ENCODE measurements around the gene PRICKLE2.

Gene PRICKLE2

DNA sequence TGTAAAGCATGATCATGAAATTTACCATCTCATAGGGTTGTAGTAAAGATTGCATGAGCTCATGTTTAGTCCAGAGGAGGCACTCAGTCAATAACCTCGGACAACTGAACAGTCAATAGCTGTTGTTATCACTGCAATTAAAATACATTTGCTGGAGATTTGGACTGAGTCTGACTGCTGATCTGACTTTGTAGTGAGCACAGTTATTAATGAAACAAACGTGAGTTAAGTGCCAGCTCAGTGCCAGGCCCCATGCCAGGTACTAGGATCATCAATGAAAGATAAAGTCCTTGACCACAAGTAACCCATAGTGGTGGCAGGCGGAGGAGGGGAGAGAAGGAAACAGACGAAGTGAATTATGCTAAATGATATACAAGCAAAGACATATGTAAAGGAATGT is 43.7 kb upstream of the PRICKLE2 start:
- H3K4me3 ChIP-seq (ENCODE audit: low read length), result no peak overlapping the region
- DNase-seq (ENCODE audit: low read depth), result no peak
- TF ChIP-seq, protein P1, sequence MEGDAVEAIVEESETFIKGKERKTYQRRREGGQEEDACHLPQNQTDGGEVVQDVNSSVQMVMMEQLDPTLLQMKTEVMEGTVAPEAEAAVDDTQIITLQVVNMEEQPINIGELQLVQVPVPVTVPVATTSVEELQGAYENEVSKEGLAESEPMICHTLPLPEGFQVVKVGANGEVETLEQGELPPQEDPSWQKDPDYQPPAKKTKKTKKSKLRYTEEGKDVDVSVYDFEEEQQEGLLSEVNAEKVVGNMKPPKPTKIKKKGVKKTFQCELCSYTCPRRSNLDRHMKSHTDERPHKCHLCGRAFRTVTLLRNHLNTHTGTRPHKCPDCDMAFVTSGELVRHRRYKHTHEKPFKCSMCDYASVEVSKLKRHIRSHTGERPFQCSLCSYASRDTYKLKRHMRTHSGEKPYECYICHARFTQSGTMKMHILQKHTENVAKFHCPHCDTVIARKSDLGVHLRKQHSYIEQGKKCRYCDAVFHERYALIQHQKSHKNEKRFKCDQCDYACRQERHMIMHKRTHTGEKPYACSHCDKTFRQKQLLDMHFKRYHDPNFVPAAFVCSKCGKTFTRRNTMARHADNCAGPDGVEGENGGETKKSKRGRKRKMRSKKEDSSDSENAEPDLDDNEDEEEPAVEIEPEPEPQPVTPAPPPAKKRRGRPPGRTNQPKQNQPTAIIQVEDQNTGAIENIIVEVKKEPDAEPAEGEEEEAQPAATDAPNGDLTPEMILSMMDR (IDR thresholded peaks at IDR 0.05; ENCODE audit: insufficient read depth, low read depth, low read length, missing control alignments), result no peak

DNA sequence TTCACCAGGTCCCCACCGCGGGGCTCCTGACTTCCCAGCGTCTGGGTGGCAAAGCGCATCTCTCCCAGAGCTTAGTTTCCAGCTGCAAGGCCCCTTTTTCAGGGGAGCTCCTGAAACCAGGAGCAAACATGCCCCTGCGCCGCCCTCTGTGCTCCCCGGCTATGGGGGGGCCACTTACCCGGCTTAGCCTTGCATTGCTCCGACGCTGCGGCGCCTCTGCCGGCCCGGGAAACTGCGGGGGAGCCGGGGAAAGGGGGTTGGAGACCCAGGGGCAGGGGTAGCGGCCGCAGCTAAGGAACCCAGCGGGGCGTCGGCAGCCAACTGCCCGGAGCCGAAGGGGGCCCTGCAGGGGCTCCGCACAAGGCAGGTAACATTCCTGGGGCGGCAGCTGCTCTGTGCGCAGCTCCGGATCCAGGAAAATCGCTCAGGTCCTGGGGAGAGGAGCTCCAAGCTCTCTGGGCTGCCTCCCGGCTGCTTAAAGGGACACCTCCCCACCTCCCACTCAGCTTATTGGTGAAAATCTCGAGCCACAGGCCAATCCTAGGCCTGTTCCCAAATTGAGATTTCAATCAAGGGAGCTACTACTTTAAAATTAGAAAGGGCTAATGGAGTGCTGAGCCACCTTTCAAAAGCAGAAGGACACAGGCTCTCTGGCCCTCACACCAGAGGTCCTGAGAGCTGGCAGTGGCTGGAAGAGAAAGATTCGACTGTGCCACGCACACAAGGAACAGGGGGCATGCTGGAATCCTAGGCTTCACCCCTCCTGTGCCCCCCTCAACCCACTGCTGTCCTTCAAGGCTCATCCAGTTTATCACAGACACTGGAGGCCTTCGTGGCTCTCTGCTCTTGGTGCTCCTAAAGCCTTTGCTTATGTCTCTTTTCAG is 42.7 kb upstream of the PRICKLE2 start:
- TF ChIP-seq, protein P1 (IDR thresholded peaks at IDR 0.05; ENCODE audit: insufficient read depth, low read depth, low read length, missing control alignments), result no peak
- H3K4me3 ChIP-seq (ENCODE audit: low read length), result peak overlapping the region; percentile 67
- DNase-seq (ENCODE audit: low read depth), result peak; percentile 67

GRCh38 chr3:64266983-64267382 is 41.7 kb upstream of the PRICKLE2 start:
- DNase-seq (ENCODE audit: low read depth), result peak; percentile 7
- H3K4me3 ChIP-seq (ENCODE audit: low read length), result peak overlapping the region; percentile 67
- TF ChIP-seq, protein P1 (IDR thresholded peaks at IDR 0.05; ENCODE audit: insufficient read depth, low read depth, low read length, missing control alignments), result no peak

DNA sequence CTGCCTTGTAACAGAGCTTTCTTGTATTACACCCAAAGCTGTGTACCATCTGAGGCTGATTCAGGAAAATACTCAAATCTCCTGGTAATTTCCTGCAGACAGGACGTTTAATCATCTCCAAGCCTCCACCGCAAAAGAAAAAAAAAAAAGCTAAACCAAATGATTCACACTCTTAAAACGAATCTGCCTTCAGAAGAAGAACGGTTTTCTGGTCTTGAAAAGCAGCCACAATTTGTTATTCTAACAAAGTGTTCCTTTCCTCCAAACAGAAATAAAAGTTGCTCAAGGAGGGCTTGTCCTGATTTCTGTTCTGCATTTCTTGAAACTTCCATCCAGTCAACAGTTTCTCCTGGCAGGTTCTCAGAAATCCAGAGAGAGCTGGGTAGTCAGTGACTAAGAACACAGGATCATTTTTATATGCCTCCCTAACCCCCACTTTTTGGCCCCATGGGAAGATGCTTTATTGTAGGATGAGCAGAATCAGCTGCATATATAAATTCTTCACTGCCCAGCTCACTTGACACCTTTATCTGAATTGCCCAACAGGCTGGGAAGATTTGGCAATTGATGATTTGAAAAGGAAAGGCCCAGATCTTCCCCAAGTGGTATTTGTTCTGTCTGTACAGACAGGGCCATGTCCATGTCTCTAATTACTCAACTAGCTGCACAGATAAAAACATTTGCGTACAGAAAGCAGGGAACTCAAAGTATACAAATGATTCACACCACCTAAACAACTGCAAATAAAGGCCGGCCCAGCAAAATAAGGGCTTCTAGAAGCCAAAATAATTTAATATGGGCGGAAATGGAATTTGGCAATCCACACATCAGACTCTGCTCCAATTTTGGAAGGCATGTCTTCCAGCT is 41.0 kb upstream of the PRICKLE2 start:
- TF ChIP-seq, protein P1 (IDR thresholded peaks at IDR 0.05; ENCODE audit: insufficient read depth, low read depth, low read length, missing control alignments), result no peak
- peak overlapping the region; percentile 67 for H3K4me3 ChIP-seq (ENCODE audit: low read length)
- DNase-seq (ENCODE audit: low read depth), result peak; percentile 84

GRCh38 chr3:64265646-64266045 is 40.4 kb upstream of the PRICKLE2 start:
- peak overlapping the region; percentile 67 for H3K4me3 ChIP-seq (ENCODE audit: low read length)
- DNase-seq (ENCODE audit: low read depth), result no peak

GRCh38 chr3:64264501-64265109 is 39.3 kb upstream of the PRICKLE2 start:
- TF ChIP-seq, protein P1 (IDR thresholded peaks at IDR 0.05; ENCODE audit: insufficient read depth, low read depth, low read length, missing control alignments), result no peak
- H3K4me3 ChIP-seq (ENCODE audit: low read length), result no peak overlapping the region
- no peak for DNase-seq (ENCODE audit: low read depth)

More at GRCh38 chr3:64265646-64266045, 40.4 kb upstream of the PRICKLE2 start:
- TF ChIP-seq, protein P1 (IDR thresholded peaks at IDR 0.05; ENCODE audit: insufficient read depth, low read depth, low read length, missing control alignments), result no peak

Measured in epithelial cell of esophagus (primary cell).